GM12874 (cell line): ENCODE measurements around the gene SURF1.
A peak's percentile ranks its signal among the peaks of the same experiment; 100 is the strongest.

Experiments used
- TF ChIP-seq, protein P1 (sequence below): IDR thresholded peaks from 2 replicates; pipeline ENCODE4 v1.5.1; 2011; ENCODE audit warnings: low read depth, mild to moderate bottlenecking, control low read depth, low read length, moderate library complexity; ENCODE audit not compliant: insufficient read depth

Gene SURF1

DNA sequence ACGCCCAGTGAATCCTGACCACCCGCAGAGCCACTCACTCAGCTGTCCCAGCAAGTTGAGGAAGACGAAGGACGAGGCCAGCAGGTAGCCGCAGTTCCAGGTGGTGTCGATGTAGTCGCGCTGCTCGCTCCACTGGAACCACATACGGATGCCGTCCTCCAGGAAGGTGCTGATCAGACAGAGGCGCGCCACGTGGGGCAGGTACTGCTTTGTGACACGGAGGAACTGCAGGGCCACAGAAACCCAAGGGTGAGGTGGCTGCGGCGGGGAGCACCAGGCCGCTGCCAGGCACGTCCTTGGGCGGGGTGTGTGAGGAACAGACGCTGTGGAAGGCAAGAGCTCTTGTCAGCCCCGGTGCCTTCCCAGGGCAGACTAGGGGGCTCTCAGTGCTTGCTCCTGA is 10.9 kb upstream of the SURF1 start:
- TF ChIP-seq, protein P1, sequence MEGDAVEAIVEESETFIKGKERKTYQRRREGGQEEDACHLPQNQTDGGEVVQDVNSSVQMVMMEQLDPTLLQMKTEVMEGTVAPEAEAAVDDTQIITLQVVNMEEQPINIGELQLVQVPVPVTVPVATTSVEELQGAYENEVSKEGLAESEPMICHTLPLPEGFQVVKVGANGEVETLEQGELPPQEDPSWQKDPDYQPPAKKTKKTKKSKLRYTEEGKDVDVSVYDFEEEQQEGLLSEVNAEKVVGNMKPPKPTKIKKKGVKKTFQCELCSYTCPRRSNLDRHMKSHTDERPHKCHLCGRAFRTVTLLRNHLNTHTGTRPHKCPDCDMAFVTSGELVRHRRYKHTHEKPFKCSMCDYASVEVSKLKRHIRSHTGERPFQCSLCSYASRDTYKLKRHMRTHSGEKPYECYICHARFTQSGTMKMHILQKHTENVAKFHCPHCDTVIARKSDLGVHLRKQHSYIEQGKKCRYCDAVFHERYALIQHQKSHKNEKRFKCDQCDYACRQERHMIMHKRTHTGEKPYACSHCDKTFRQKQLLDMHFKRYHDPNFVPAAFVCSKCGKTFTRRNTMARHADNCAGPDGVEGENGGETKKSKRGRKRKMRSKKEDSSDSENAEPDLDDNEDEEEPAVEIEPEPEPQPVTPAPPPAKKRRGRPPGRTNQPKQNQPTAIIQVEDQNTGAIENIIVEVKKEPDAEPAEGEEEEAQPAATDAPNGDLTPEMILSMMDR, result no peak

- TF ChIP-seq, protein P1, result no peak
Observed at GRCh38 chr9:133366435-133366834, 10.1 kb upstream of the SURF1 start.

GRCh38 chr9:133362359-133363044 is 6.2 kb upstream of the SURF1 start:
- TF ChIP-seq, protein P1, result no peak

GRCh38 chr9:133361507-133362092 is 5.3 kb upstream of the SURF1 start:
- TF ChIP-seq, protein P1, result no peak

DNA sequence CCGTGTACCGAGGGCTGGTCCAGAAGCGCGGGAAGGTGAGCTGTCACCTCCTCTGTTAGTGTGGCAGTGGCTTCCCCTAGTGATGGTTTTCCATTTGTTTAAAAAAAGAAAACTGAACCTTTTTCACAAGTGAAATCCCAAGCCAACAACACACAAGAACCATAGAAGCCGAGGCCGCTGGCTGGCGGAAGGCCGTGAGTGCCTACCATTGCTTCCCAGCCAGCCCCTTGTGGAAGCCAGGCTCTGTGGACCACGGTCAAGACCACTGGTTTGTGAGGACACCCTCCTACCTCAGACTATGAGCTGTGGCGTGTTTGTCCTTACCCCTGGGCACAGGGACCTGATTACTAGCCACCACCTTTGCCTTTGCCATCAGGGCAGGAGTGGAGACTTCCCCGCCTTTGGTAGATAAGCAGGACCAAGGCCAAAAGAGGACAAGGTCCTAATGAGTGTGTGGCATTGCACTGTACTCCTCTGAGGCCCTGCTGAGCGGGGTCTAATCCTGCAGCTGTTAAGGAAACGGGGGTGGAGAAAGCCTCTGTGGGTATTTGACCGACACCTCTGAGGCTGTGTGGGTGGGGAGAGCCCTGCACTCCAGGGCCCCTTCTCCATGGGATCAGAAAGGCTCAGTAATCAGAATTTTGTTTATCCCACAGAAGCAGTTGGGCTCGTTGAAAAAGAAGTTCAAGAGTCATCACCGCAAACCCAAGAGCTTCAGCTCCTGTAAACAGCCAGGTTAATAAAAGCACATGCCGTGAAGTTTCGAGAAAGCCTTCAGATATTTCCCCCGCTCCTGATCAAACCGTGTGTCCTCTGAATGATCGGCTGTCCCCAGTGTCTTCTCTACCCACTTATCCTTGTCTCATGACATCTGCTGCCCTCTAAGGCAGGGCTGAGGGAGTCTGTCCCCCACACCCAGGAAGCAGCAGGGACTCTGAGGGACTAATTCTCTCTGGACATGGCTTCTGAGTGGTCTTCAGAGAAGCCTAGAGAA is 4.4 kb upstream of the SURF1 start:
- TF ChIP-seq, protein P1, result no peak

DNA sequence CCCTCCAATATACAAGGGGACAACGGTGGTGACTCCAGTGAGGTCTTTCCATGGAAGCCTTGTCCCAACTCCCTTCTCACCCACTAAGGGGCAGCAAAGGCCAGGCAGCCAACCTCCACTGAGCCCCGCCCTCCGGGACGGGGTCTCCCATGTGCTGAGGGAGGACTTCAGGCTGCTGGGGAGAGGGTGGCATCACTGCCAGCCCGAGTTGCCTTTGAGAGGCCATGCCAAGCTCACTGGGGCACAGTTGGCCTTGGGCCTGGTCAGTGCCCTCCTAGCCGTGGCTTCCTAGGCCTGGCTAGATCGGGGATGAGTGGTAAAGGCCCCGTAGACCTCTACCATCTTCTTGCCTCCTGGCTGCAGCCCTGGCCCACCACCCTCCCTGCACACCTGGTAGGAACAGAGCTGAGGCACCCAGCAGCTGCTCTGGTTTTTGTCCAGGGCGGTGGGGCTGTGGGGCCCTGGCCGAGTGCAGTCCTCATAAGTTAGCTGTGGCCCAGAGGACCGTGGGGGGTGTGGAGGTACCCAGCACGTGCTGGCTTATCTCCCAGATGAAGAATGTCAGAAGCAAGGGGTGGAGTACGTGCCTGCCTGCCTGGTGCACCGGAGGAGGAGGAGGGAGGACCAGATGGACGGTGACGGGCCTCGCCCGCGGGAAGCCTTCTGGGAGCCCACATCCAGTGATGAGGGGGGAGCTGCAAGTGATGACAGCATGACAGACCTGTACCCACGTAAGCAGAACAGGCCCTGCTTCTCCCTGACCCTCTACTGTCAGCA is 3.3 kb upstream of the SURF1 start:
- TF ChIP-seq, protein P1, result 0 out of 2 replicates have a peak, but pooled peaks have one; percentile 15
